HepG2 (cell line): Measurements from ENCODE around the gene CLUH. TPM values are rescaled to one million over a fixed set of nuclear protein-coding genes. Genes with fewer than 3 reads are reported as not detected.

Experiments used
- ATAC-seq: fragments of 200-7000 bp; cut with Tn5 transposase; 3 replicates; pipeline ENCODE4 v1.9.1; 2020; ENCODE audit warnings: mild to moderate bottlenecking, moderate library complexity
- BruUV-seq: library from RNA; stranded (reverse); fragments of 400-500 nt; replicated peaks from 2 replicates; lab custom pipeline; 2021; lab: Mats Ljungman, UMichigan
- CTCF ChIA-PET: fragments of 300-600 bp; formaldehyde crosslinking; extraction: SDS; loops from one replicate; lab custom pipeline; 2021; ENCODE audit warnings: low total read pairs, inconsistent platforms, low intra/inter-chr PET ratio; lab: Yijun Ruan, JAX
- POLR2A ChIA-PET: fragments of 350-600 bp; sonication (Branson Sonifier 250); formaldehyde crosslinking; loops from one replicate; lab custom pipeline; 2020; ENCODE audit warnings: antibody characterized with exemption, inconsistent platforms; lab: Yijun Ruan, JAX
- DNase-seq: peaks from one replicate; pipeline ENCODE4 v3.0.0-alpha.2; 2015; ENCODE audit warnings: low spot score
- FAIRE-seq: peaks from 3 replicates; lab custom pipeline; 2011; peaks lifted over from hg19 to GRCh38; lab: Jason Lieb, UNC
- H2AFZ ChIP-seq: one replicate; pipeline ENCODE4 v1.6.1; 2011; ENCODE audit warnings: low read length, inconsistent platforms
- H3K27ac ChIP-seq: fragments of 300-600 bp; 3 replicates; pipeline ENCODE4 v1.8.0; 2011; ENCODE audit warnings: mixed run types, mild to moderate bottlenecking, mixed read lengths, low read length, inconsistent platforms; ENCODE audit not compliant: insufficient read depth; ENCODE audit errors: extremely low read length
- H3K27me3 ChIP-seq, 2 experiments: fragments of 200-600 bp in 1 of 2; 2 replicates in 1 of 2; 3 replicates in 1 of 2; pipeline versions ENCODE4 v1.6.0 to v1.8.0; 2011; ENCODE audit warnings: low read length in 2 of 2, mild to moderate bottlenecking in 2 of 2, moderate library complexity in 2 of 2, inconsistent platforms in 1 of 2; ENCODE audit not compliant: insufficient read depth in 2 of 2, control insufficient read depth in 1 of 2
- H3K36me3 ChIP-seq, 2 experiments: fragments of 200-600 bp in 1 of 2; replicated peaks in 1 of 2; 2 replicates in 1 of 2; 3 replicates in 1 of 2; pipeline versions ENCODE4 v1.5.1 to v1.8.0; 2011; ENCODE audit warnings: low read length in 2 of 2, inconsistent platforms in 1 of 2; ENCODE audit not compliant: insufficient read depth in 2 of 2, control insufficient read depth in 1 of 2
- H3K4me1 ChIP-seq: 2 replicates; pipeline ENCODE4 v1.5.1; 2012; ENCODE audit warnings: low read length, inconsistent platforms; ENCODE audit not compliant: insufficient read depth
- H3K4me2 ChIP-seq: 2 replicates; pipeline ENCODE4 v1.6.0; 2011; ENCODE audit warnings: low read depth, low read length, inconsistent platforms
- H3K4me3 ChIP-seq, 3 experiments: fragments of 200-600 bp in 1 of 3; sonication (generic), shearing (Covaris generic) in 1 of 3; replicated peaks in 1 of 3; 2 replicates each; pipeline ENCODE4 v1.5.1; 2011 to 2016; ENCODE audit warnings: low read length in 3 of 3, inconsistent platforms in 2 of 3, low read depth in 2 of 3, mild to moderate bottlenecking in 2 of 3, control low read depth in 1 of 3, mixed read lengths in 1 of 3; ENCODE audit not compliant: insufficient read depth in 1 of 3
- H3K79me2 ChIP-seq: one replicate; pipeline ENCODE4 v1.6.1; 2011; ENCODE audit warnings: low read length, inconsistent platforms; ENCODE audit not compliant: insufficient read depth
- H3K9ac ChIP-seq: 2 replicates; pipeline ENCODE4 v1.6.0; 2011; ENCODE audit warnings: mild to moderate bottlenecking, low read depth, low read length, inconsistent platforms; ENCODE audit not compliant: insufficient read depth
- H3K9me3 ChIP-seq: 2 replicates; pipeline ENCODE4 v1.5.1; 2012; ENCODE audit warnings: mild to moderate bottlenecking, low read length
- H4K20me1 ChIP-seq: 2 replicates; pipeline ENCODE4 v1.6.0; 2011; ENCODE audit warnings: inconsistent platforms, mild to moderate bottlenecking, low read length, moderate library complexity; ENCODE audit not compliant: insufficient read depth
- AHR ChIP-seq: IDR thresholded peaks from 2 replicates; pipeline ENCODE4 v1.6.1; 2018; ENCODE audit warnings: missing genetic modification reagents, missing compliant biosample characterization
- KLF15 ChIP-seq: sonication (generic); formaldehyde crosslinking; IDR thresholded peaks from 2 replicates; pipeline ENCODE4 v1.8.1; 2023; ENCODE audit warnings: borderline replicate concordance, mild to moderate bottlenecking, inconsistent platforms, missing genetic modification reagents, mixed read lengths
- NFYC ChIP-seq: IDR thresholded peaks from 2 replicates; pipeline ENCODE4 v1.6.1; 2016; ENCODE audit warnings: missing genetic modification reagents, missing compliant biosample characterization
- POLR2AphosphoS2 ChIP-seq: IDR thresholded peaks from 2 replicates; pipeline ENCODE4 v1.6.1; 2011; ENCODE audit warnings: low read depth, low read length, improper control_type of control experiment
- RAD51 ChIP-seq: fragments of 450-650 bp; IDR thresholded peaks from 2 replicates; pipeline ENCODE4 v1.6.1; 2016; ENCODE audit warnings: borderline replicate concordance
- ZNF121 ChIP-seq: sonication (generic); formaldehyde crosslinking; IDR thresholded peaks from 2 replicates; pipeline ENCODE4 v1.5.0; 2020; ENCODE audit warnings: mild to moderate bottlenecking, missing genetic modification reagents
- WGBS: methylation state at CpG from one replicate; pipeline ENCODE4 v1.1.6; 2017; ENCODE audit warnings: low lambda C conversion rate; 5-methylcytosine and 5-hydroxymethylcytosine counted together
- in situ Hi-C: cut with HindIII; loops from 2 replicates; pipeline ENCODE4 v1.10.0; 2017; ENCODE audit warnings: low pct_unique_long_range_greater_than_20kb; ENCODE audit not compliant: extremely low pct_ligation_motif_present
- intact Hi-C: fragments of 100-400 bp; cut with micrococcal nuclease; formaldehyde crosslinking; loops from one replicate; pipeline ENCODE4 v1.10.0; 2022; ENCODE audit not compliant: unreplicated experiment
- polyA plus RNA-seq, 8 experiments: library from polyadenylated mRNA; depleted of rRNA in 3 of 8; stranded (reverse) in 7 of 8; unstranded in 1 of 8; fragments of >200 nt; fragmentation: Illumina TruSeq in 4 of 8; extraction: Trizol in 4 of 8; gene quantifications; 2 replicates each; pipeline versions ENCODE4 v1.2.1 to v1.2.3, GENCODE V29; 2011 to 2016; ENCODE audit warnings: low read depth in 4 of 8, missing spikeins in 1 of 8, mixed read lengths in 1 of 8; ENCODE audit not compliant: insufficient read depth in 1 of 8
- total RNA-seq, 5 experiments: library from RNA; depleted of rRNA; stranded (reverse); fragments of >200 nt; fragmentation: Illumina TruSeq; extraction: Trizol; gene quantifications; 2 replicates each; pipeline ENCODE4 v1.2.3, GENCODE V29; 2016; ENCODE audit warnings: low read depth in 1 of 5
- TF ChIP-seq, protein P1 (sequence below): IDR thresholded peaks from 2 replicates; pipeline ENCODE4 v1.6.1; 2016; ENCODE audit warnings: mild to moderate bottlenecking
- TF ChIP-seq, protein P2 (sequence below): sonication (generic); formaldehyde crosslinking; conservative IDR thresholded peaks from 2 replicates; pipeline ENCODE4 v1.8.1; 2023; ENCODE audit warnings: missing genetic modification reagents

CLUH gene
- total and polyA plus RNA-seq, 2 of the 13 experiments (the other 11 are each of a cell fraction or from before 2014, with no cell fraction given) = 30.9 to 60.5 TPM

DNA sequence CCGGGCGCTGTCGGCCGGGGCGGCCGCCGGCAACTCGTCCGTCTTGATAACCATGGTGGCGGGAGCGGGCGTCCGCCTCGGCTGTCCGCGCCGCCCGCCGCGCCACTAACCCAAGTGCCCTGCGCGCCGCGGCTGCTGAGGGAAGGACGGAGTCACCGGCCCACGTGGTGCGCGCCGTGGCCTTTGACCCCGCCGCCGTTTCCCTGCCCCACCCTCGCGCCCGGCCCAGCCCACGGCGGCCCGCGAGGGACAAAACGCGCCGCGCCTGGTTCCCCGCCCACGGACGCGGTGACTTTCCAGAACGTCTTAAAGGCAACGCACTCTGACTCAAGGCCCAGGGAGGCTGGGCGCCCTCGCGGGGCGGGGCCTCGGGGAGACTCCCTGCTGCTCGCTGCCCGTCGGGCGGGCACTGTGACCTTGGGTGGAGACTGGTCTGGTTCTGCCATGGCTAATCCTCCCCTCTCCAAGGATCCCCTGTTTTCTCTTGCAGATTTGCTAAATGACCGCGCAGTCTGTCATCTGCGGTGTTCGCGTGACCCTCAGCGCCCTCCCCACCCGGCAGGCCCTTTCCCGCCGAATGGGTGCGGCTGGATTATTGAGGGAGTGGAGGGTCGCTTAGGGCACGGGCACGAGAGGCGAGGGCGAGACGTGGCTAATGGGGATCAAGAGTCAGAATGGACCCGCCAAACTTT is at the start of gene CLUH (continued):
- TF ChIP-seq, protein P1, sequence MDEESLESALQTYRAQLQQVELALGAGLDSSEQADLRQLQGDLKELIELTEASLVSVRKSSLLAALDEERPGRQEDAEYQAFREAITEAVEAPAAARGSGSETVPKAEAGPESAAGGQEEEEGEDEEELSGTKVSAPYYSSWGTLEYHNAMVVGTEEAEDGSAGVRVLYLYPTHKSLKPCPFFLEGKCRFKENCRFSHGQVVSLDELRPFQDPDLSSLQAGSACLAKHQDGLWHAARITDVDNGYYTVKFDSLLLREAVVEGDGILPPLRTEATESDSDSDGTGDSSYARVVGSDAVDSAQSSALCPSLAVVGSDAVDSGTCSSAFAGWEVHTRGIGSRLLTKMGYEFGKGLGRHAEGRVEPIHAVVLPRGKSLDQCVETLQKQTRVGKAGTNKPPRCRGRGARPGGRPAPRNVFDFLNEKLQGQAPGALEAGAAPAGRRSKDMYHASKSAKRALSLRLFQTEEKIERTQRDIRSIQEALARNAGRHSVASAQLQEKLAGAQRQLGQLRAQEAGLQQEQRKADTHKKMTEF (CRISPR knock-in tag) = peak; percentile 90
- TF ChIP-seq AHR (CRISPR knock-in tag) = peak; percentile 54; the same call in 1 of the 2 replicates
- TF ChIP-seq NFYC = no peak
- no peak for TF ChIP-seq RAD51
- 0 out of 2 replicates have a peak, but pooled peaks have one; percentile 30 for TF ChIP-seq KLF15
- TF ChIP-seq, protein P2, sequence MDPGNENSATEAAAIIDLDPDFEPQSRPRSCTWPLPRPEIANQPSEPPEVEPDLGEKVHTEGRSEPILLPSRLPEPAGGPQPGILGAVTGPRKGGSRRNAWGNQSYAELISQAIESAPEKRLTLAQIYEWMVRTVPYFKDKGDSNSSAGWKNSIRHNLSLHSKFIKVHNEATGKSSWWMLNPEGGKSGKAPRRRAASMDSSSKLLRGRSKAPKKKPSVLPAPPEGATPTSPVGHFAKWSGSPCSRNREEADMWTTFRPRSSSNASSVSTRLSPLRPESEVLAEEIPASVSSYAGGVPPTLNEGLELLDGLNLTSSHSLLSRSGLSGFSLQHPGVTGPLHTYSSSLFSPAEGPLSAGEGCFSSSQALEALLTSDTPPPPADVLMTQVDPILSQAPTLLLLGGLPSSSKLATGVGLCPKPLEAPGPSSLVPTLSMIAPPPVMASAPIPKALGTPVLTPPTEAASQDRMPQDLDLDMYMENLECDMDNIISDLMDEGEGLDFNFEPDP (CRISPR knock-in tag) = 0 out of 2 replicates have a peak, but pooled peaks have one; percentile 76

DNA sequence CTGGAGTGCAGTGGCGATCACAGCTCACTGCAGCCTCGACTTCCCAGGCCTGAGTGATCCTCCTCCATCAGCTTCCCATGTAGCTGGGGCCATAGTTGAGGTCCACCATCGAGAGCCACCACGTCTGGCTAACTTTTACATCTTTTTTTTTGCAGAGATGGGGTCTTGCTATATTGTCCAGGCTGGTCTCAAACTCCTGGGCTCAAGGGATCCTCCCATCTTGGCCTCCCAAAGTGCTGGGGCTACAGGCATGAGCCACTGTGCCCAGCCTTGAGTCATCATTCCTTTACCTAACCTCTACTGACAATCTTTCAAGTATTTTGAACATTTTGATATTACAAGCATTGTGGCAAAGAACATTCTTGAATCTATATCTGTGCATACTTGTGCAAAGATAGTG is 47.3 kb upstream of the CLUH start:
- Histone ChIP-seq H3K4me2 (no peak overlapping the region), H3K9me3 (no peaks in the 10 kb centered on the region), H3K27ac (no peak overlapping the region), H2AFZ (no peak overlapping the region), H3K79me2 (no peaks in the 10 kb centered on the region), H3K36me3 (no peaks in the 10 kb centered on the region), H3K4me3 (no peak overlapping the region), H4K20me1 (no peaks in the 10 kb centered on the region), H3K4me1 (no peaks in the 10 kb centered on the region), H3K27me3 (peaks cover 0 to 20% of the 10 kb centered on the region in 2 experiments; a peak in 2 of 5 replicates), H3K9ac (no peak overlapping the region)
- no peak for FAIRE-seq
- no peak for DNase-seq
- ATAC-seq = no peak
- BruUV-seq = no TSS peak
- WGBS = 17% methylated on average over 4 of the region's 4 CpGs
- CTCF ChIA-PET = no interaction called here
- intact Hi-C loops = no loop called here
- POLR2A ChIA-PET = no interaction called here
- in situ Hi-C loops = no loop called here
- TF ChIP-seq ZNF121 = peak; percentile 61; the same call in 1 of the 2 replicates
- no peak for TF ChIP-seq POLR2AphosphoS2
